Endothelial cell of umbilical vein (primary cell): ENCODE data around the gene CCDC184. TPM values are rescaled to one million over a fixed set of nuclear protein-coding genes. Genes with fewer than 3 reads are reported as not detected.
A peak's percentile ranks its signal among the peaks of the same experiment; 100 is the strongest.

ENCODE experiments used
- BruUV-seq: library from RNA; stranded (reverse); fragments of 400-500 nt; replicated peaks from 2 replicates; lab custom pipeline; 2021; lab: Mats Ljungman, UMichigan
- CTCF ChIA-PET: fragments of 300-600, 350-600 bp; sonication (Branson Sonifier 250); formaldehyde crosslinking; loops from one replicate; lab custom pipeline; 2021; ENCODE audit warnings: antibody characterized with exemption, inconsistent platforms; lab: Charles Lee
- POLR2A ChIA-PET: fragments of 300-600, 350-600 bp; sonication (Branson Sonifier 250); formaldehyde crosslinking; loops from one replicate; lab custom pipeline; 2021; ENCODE audit warnings: antibody characterized with exemption, inconsistent platforms; lab: Charles Lee
- DNase-seq: peaks from one replicate; pipeline ENCODE4 v3.0.0-alpha.2; 2011; ENCODE audit warnings: low read depth, low spot score
- FAIRE-seq: peaks from 2 replicates; lab custom pipeline; 2011; peaks lifted over from hg19 to GRCh38; lab: Jason Lieb, UNC
- H2AFZ ChIP-seq: 2 replicates; pipeline ENCODE4 v1.6.0; 2012; ENCODE audit warnings: low read depth, low read length, control low read depth, inconsistent platforms
- H3K27ac ChIP-seq: 2 replicates; pipeline ENCODE4 v1.5.1; 2011; ENCODE audit warnings: low read depth, mild to moderate bottlenecking, control low read depth, low read length, moderate library complexity; ENCODE audit not compliant: insufficient read depth
- H3K27me3 ChIP-seq, 2 experiments: 2 replicates each; pipeline versions ENCODE4 v1.6.0 to v1.6.1; 2011; ENCODE audit warnings: low read length in 2 of 2, mixed read lengths in 1 of 2; ENCODE audit not compliant: control insufficient read depth in 2 of 2, insufficient read depth in 2 of 2
- H3K36me3 ChIP-seq, 2 experiments: 2 replicates in 1 of 2; 3 replicates in 1 of 2; pipeline ENCODE4 v1.5.1; 2011; ENCODE audit warnings: low read length in 2 of 2, mild to moderate bottlenecking in 1 of 2, moderate library complexity in 1 of 2; ENCODE audit not compliant: control insufficient read depth in 2 of 2, insufficient read depth in 2 of 2; ENCODE audit errors: extremely low read depth in 1 of 2
- H3K4me1 ChIP-seq: 3 replicates; pipeline ENCODE4 v1.5.1; 2011; ENCODE audit warnings: mild to moderate bottlenecking, low read length; ENCODE audit not compliant: control insufficient read depth, insufficient read depth; ENCODE audit errors: extremely low read depth
- H3K4me2 ChIP-seq: 2 replicates; pipeline ENCODE4 v1.6.1; 2011; ENCODE audit warnings: low read length, control low read depth, mixed read lengths; ENCODE audit not compliant: insufficient read depth
- H3K4me3 ChIP-seq, 3 experiments: fragments of 200-600 bp in 1 of 3; sonication (generic), shearing (Covaris generic) in 1 of 3; replicated peaks in 1 of 3; 2 replicates each; pipeline ENCODE4 v1.5.1; 2011 to 2016; ENCODE audit warnings: control low read depth in 3 of 3, low read length in 3 of 3, mild to moderate bottlenecking in 2 of 3, inconsistent platforms in 1 of 3, low read depth in 1 of 3, moderate library complexity in 1 of 3; ENCODE audit not compliant: insufficient read depth in 1 of 3
- H3K79me2 ChIP-seq: 2 replicates; pipeline ENCODE4 v1.6.0; 2012; ENCODE audit warnings: low read length, inconsistent platforms; ENCODE audit not compliant: control insufficient read depth, insufficient read depth
- H3K9ac ChIP-seq: replicated peaks from 2 replicates; pipeline ENCODE3; 2011; ENCODE audit warnings: low read length, control low read depth; ENCODE audit not compliant: insufficient read depth; ENCODE audit errors: extremely low read depth
- H3K9me1 ChIP-seq: replicated peaks from 3 replicates; pipeline ENCODE4 v1.6.0; 2011; ENCODE audit warnings: mild to moderate bottlenecking, low read length; ENCODE audit not compliant: control insufficient read depth, insufficient read depth; ENCODE audit errors: extremely low read depth
- H3K9me3 ChIP-seq: replicated peaks from 2 replicates; pipeline ENCODE4 v1.5.1; 2012; ENCODE audit warnings: low read length, inconsistent platforms; ENCODE audit not compliant: control insufficient read depth, insufficient read depth
- H4K20me1 ChIP-seq: replicated peaks from 2 replicates; pipeline ENCODE3; 2011; ENCODE audit warnings: mild to moderate bottlenecking, low read length; ENCODE audit not compliant: control insufficient read depth, insufficient read depth; ENCODE audit errors: extremely low read depth
- CTCF ChIP-seq, 2 donors: IDR thresholded peaks; 1 replicate in 1 of 2; 2 replicates in 1 of 2; pipeline ENCODE4 v1.5.1; 2011; ENCODE audit warnings: low read length in 2 of 2, mild to moderate bottlenecking in 2 of 2, moderate library complexity in 2 of 2, control low read depth in 1 of 2, inconsistent platforms in 1 of 2, low read depth in 1 of 2; ENCODE audit not compliant: insufficient read depth in 1 of 2; ENCODE audit errors: extremely low read depth in 1 of 2
- EZH2 ChIP-seq: IDR thresholded peaks from 2 replicates; pipeline ENCODE4 v1.6.1; 2012; ENCODE audit warnings: borderline replicate concordance, low read depth, mild to moderate bottlenecking, moderate library complexity, low read length, inconsistent platforms; ENCODE audit not compliant: severe bottlenecking
- FOS ChIP-seq: IDR thresholded peaks from 2 replicates; pipeline ENCODE4 v1.6.1; 2011; ENCODE audit warnings: mild to moderate bottlenecking, low read length, moderate library complexity, borderline replicate concordance; ENCODE audit not compliant: insufficient read depth
- GATA2 ChIP-seq: IDR thresholded peaks from 2 replicates; pipeline ENCODE4 v1.7.0; 2011; ENCODE audit warnings: low read depth, mild to moderate bottlenecking, moderate library complexity, mixed read lengths, low read length; ENCODE audit not compliant: insufficient read length, insufficient read depth
- JUN ChIP-seq: IDR thresholded peaks from 2 replicates; pipeline ENCODE4 v1.6.1; 2011; ENCODE audit warnings: borderline replicate concordance, low read depth; ENCODE audit not compliant: insufficient read length, insufficient read depth
- MYC ChIP-seq: IDR thresholded peaks from one replicate; pipeline ENCODE4 v1.6.1; 2011; ENCODE audit warnings: mild to moderate bottlenecking, low read depth, low read length
- POLR2A ChIP-seq: IDR thresholded peaks from 2 replicates; pipeline ENCODE4 v1.6.1; 2012; ENCODE audit warnings: low read depth, mild to moderate bottlenecking, control low read depth, low read length
- POLR2AphosphoS5 ChIP-seq: IDR thresholded peaks from 2 replicates; pipeline ENCODE4 v1.6.1; 2012; ENCODE audit warnings: low read depth, mild to moderate bottlenecking, control low read depth, low read length, moderate library complexity; ENCODE audit not compliant: insufficient read depth
- dilution Hi-C: fragments of 300-500 bp; cut with MboI; formaldehyde crosslinking; loops from one replicate; pipeline ENCODE4 v1.15.0; 2019; ENCODE audit warnings: low sequenced_read_pairs; ENCODE audit not compliant: extremely low pct_ligation_motif_present
- intact Hi-C: fragments of 100-400 bp; cut with micrococcal nuclease; formaldehyde crosslinking; loops from one replicate; pipeline ENCODE4 v1.10.0; 2022
- polyA plus RNA-seq, 4 experiments: library from polyadenylated mRNA; depleted of rRNA in 3 of 4; stranded (reverse) in 3 of 4; unstranded in 1 of 4; fragments of >200 nt; gene quantifications; 2 replicates each; pipeline versions ENCODE4 v1.2.1 to v1.2.3, GENCODE V29; 2011 to 2012; ENCODE audit warnings: missing spikeins in 1 of 4
- total RNA-seq: library from RNA; stranded (reverse); gene quantifications from 2 replicates; pipeline ENCODE4 v1.2.3, GENCODE V29; 2021
- TF ChIP-seq, protein P1 (sequence below): IDR thresholded peaks from 2 replicates; pipeline ENCODE4 v1.6.1; 2011; ENCODE audit not compliant: insufficient read depth, insufficient read length

The CCDC184 gene
- total and polyA plus RNA-seq, 2 donors (not counting 3 experiments of a cell fraction or from before 2014, with no cell fraction given), result 0.18 to 0.39 TPM

GRCh38 chr12:48182631-48183030, 813 bp upstream of the CCDC184 start:
- no TSS peak for BruUV-seq
- Histone ChIP-seq H3K27me3 (peaks cover 52 to 56% of the 10 kb centered on the region in 2 experiments), H3K27ac (no peak overlapping the region)

More at GRCh38 chr12:48182631-48183030, 813 bp upstream of the CCDC184 start:
- Histone ChIP-seq H3K4me3 (peak overlapping the region in 2 of 3 experiments; percentile 48 to 57), H3K79me2 (no peaks in the 10 kb centered on the region), H2AFZ (peak overlapping the region; percentile 64), H3K9me1 (no peaks in the 10 kb centered on the region), H3K9ac (no peak overlapping the region), H3K36me3 (no peaks in the 10 kb centered on the region), H4K20me1 (no peaks in the 10 kb centered on the region), H3K9me3 (no peaks in the 10 kb centered on the region), H3K4me1 (no peaks in the 10 kb centered on the region), H3K4me2 (peak overlapping the region; percentile 72)
- ChIA-PET CTCF (interaction anchor here (0.9 to 1.6 kb wide), 8 partner anchors 11 to 436 kb away, joined by 3 to 18 read pairs (median 6); partner anchors contain the start of genes ASB8 and TMEM106C), POLR2A (no interaction called here)
- no peak for TF ChIP-seq MYC
- TF ChIP-seq, protein P1, sequence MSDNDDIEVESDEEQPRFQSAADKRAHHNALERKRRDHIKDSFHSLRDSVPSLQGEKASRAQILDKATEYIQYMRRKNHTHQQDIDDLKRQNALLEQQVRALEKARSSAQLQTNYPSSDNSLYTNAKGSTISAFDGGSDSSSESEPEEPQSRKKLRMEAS, result no peak
- no peak for TF ChIP-seq POLR2A
- TF ChIP-seq JUN, result no peak
- no peak for TF ChIP-seq POLR2AphosphoS5
- TF ChIP-seq CTCF (IDR thresholded peaks at IDR 0.05; ENCODE audit: extremely low read depth in 1 of 2, insufficient read depth in 1 of 2, low read depth in 1 of 2, low read length in 2 of 2), result no peak
- TF ChIP-seq EZH2, result no peak
- TF ChIP-seq GATA2, result no peak
- TF ChIP-seq FOS, result no peak
- no peak for DNase-seq
- FAIRE-seq, result no peak
- intact Hi-C loops, result loop anchor here (1.0 to 5.0 kb wide), 2 partner anchors 16 to 270 kb away; no protein-coding TSS in a partner anchor
- dilution Hi-C loops, result no loop called here
